Renal pelvis (tissue), 12 donors: ENCODE results near the gene SENP1. TPM values are rescaled to one million over a fixed set of nuclear protein-coding genes. Genes with fewer than 3 reads are reported as not detected.
"Not testable (repeated sequence)": the region's sequence is repeated elsewhere in the genome, so short reads cannot be mapped to it uniquely, and the experiment has no call there.

Experiments
- DNase-seq: peaks from one replicate; pipeline ENCODE4 v3.0.0-alpha.2; 2013
- long read RNA-seq, 16 experiments: transcript quantifications; one replicate each; lab custom pipeline, GENCODE V29; 2026
- polyA plus RNA-seq, 3 donors: library from polyadenylated mRNA; unstranded; fragments of 120-200 nt; gene quantifications; one replicate each; pipeline ENCODE4 v1.2.1, GENCODE V29; 2013; ENCODE audit not compliant: insufficient read length in 3 of 3

Gene SENP1
- polyA plus RNA-seq, result 10 to 100 TPM; 22.2 to 25.0 (median 23.1) TPM
- long read RNA-seq, donor 1, partial matches to known transcripts, result 0 of 1 reads
- long read RNA-seq, donor 1, other reads (novel, unspliced or antisense), result 0 of 1 reads
- long read RNA-seq, donor 2, partial matches to known transcripts, result 127 of 146 reads
- long read RNA-seq, donor 2, other reads (novel, unspliced or antisense), result 17 of 146 reads
- long read RNA-seq, donor 3, partial matches to known transcripts, result 0 of 1 reads
- long read RNA-seq, donor 3, other reads (novel, unspliced or antisense), result 0 of 1 reads
- long read RNA-seq, donor 4, partial matches to known transcripts, result 6 of 6 reads
- long read RNA-seq, donor 4, other reads (novel, unspliced or antisense), result 0 of 6 reads
- long read RNA-seq, donor 5, result 0 reads
- long read RNA-seq, donor 6, partial matches to known transcripts, result 0 of 1 reads
- long read RNA-seq, donor 6, other reads (novel, unspliced or antisense), result 0 of 1 reads
- long read RNA-seq, donor 7, full-length matches to known transcripts, result 1 of 100 reads
- long read RNA-seq, donor 7, partial matches to known transcripts, result 90 of 100 reads
- long read RNA-seq, donor 7, other reads (novel, unspliced or antisense), result 9 of 100 reads
- long read RNA-seq, donor 8, result 0 reads
- long read RNA-seq, donor 9, partial matches to known transcripts, result 0 of 1 reads
- long read RNA-seq, donor 9, other reads (novel, unspliced or antisense), result 0 of 1 reads
- long read RNA-seq, donor 10, partial matches to known transcripts, result 156 of 163 reads
- long read RNA-seq, donor 10, other reads (novel, unspliced or antisense), result 6 of 163 reads
- long read RNA-seq, donor 11, full-length matches to known transcripts, result 1 of 62 reads
- long read RNA-seq, donor 11, partial matches to known transcripts, result 61 of 62 reads
- long read RNA-seq, donor 11, other reads (novel, unspliced or antisense), result 0 of 62 reads
- long read RNA-seq, donor 12, result 0 reads
- long read RNA-seq, donor 13, result 0 reads
- long read RNA-seq, donor 14, result 0 reads
- long read RNA-seq, donor 15, partial matches to known transcripts, result 194 of 206 reads
- long read RNA-seq, donor 15, other reads (novel, unspliced or antisense), result 12 of 206 reads
- long read RNA-seq, donor 16, partial matches to known transcripts, result 75 of 75 reads
- long read RNA-seq, donor 16, other reads (novel, unspliced or antisense), result 0 of 75 reads

- peak; percentile 91 for DNase-seq
These were observed at the start of gene SENP1 for GRCh38 chr12:48105867-48106680. TSS of gene SENP1 (minus strand) at chr12:48106079. CDS start at chr12:48101472, 4,607 bp downstream.

GRCh38 chr12:48151103-48151771 is 45.4 kb upstream of the SENP1 start:
- no peak for DNase-seq

- DNase-seq, result no peak
These were observed 40.1 kb upstream of the SENP1 start for GRCh38 chr12:48145981-48146380.

GRCh38 chr12:48143898-48144297 is 38.0 kb upstream of the SENP1 start:
- no peak for DNase-seq

- DNase-seq, result no peak
These were observed 37.2 kb upstream of the SENP1 start for GRCh38 chr12:48142818-48143674.

GRCh38 chr12:48135027-48135426 is 29.1 kb upstream of the SENP1 start:
- no peak for DNase-seq

- no peak for DNase-seq
These were observed 26.9 kb upstream of the SENP1 start for GRCh38 chr12:48132826-48133225.

GRCh38 chr12:48131517-48131916 is 25.6 kb upstream of the SENP1 start:
- DNase-seq, result no peak

GRCh38 chr12:48129376-48129775 is 23.5 kb upstream of the SENP1 start:
- no peak for DNase-seq

GRCh38 chr12:48128800-48129199 is 22.9 kb upstream of the SENP1 start:
- no peak for DNase-seq

GRCh38 chr12:48126953-48127630 is 21.2 kb upstream of the SENP1 start:
- no peak for DNase-seq

GRCh38 chr12:48125985-48126384 is 20.1 kb upstream of the SENP1 start:
- no peak for DNase-seq

GRCh38 chr12:48125542-48125941 is 19.7 kb upstream of the SENP1 start:
- not testable (repeated sequence) for DNase-seq

- DNase-seq, result no peak
These were observed 17.3 kb upstream of the SENP1 start for GRCh38 chr12:48123169-48123568.

- DNase-seq, result no peak
These were observed 16.4 kb upstream of the SENP1 start for GRCh38 chr12:48122065-48122834.

GRCh38 chr12:48121522-48121921 is 15.6 kb upstream of the SENP1 start:
- no peak for DNase-seq

- no peak for DNase-seq
These were observed 13.9 kb upstream of the SENP1 start for GRCh38 chr12:48119834-48120195.

- DNase-seq, result peak; percentile 91
These were observed 13.4 kb upstream of the SENP1 start, which contains the start of gene PFKM for GRCh38 chr12:48119078-48119833. TSS of gene PFKM (plus strand) at chr12:48119364. CDS start at chr12:48122775, 3,411 bp downstream.
